PC-3 (cell line): ENCODE results near the gene EXOC4. TPM values are rescaled to one million over a fixed set of nuclear protein-coding genes. Genes with fewer than 3 reads are reported as not detected.

Experiments
- ATAC-seq: fragments of 200-7000 bp; cut with Tn5 transposase; 2 replicates; pipeline ENCODE4 v1.9.1; 2020; ENCODE audit warnings: mild to moderate bottlenecking, moderate library complexity
- BruUV-seq: library from RNA; stranded (reverse); fragments of 400-500 nt; replicated peaks from 2 replicates; lab custom pipeline; 2021; lab: Mats Ljungman, UMichigan
- CTCF ChIA-PET: fragments of 300-600 bp; sonication (Branson Sonifier 250); formaldehyde crosslinking; loops from one replicate; lab custom pipeline; 2022; ENCODE audit warnings: antibody characterized with exemption; lab: Charles Lee
- POLR2A ChIA-PET: fragments of 300-600 bp; sonication (Branson Sonifier 250); formaldehyde crosslinking; loops from one replicate; lab custom pipeline; 2022; ENCODE audit warnings: antibody characterized with exemption; ENCODE audit not compliant: unreplicated experiment; lab: Charles Lee
- DNase-seq: peaks from one replicate; pipeline ENCODE4 v3.0.0-alpha.2; 2015
- H2AFZ ChIP-seq: fragments of 300-600 bp; sonication (generic); 2 replicates; pipeline ENCODE4 v1.6.0; 2016; ENCODE audit warnings: antibody characterized with exemption, low read length
- H3F3A ChIP-seq: fragments of 300-600 bp; sonication (generic); one replicate; pipeline ENCODE4 v1.6.0; 2017; ENCODE audit warnings: antibody characterized with exemption, low read length, control low read depth, mild to moderate bottlenecking; ENCODE audit not compliant: unreplicated experiment
- H3K27ac ChIP-seq: fragments of 300-600 bp; sonication (generic); 2 replicates; pipeline ENCODE4 v1.5.1; 2016; ENCODE audit warnings: mild to moderate bottlenecking, low read length
- H3K27me3 ChIP-seq: fragments of 300-600 bp; sonication (generic); 2 replicates; pipeline ENCODE4 v1.6.1; 2016; ENCODE audit warnings: low read length, mixed read lengths
- H3K36me3 ChIP-seq: fragments of 300-600 bp; sonication (generic); 2 replicates; pipeline ENCODE4 v1.6.1; 2016; ENCODE audit warnings: low read depth, mixed run types, low read length, mixed read lengths
- H3K4me1 ChIP-seq: fragments of 300-600 bp; sonication (generic); 2 replicates; pipeline ENCODE4 v1.5.1; 2016; ENCODE audit warnings: low read length; ENCODE audit not compliant: insufficient read depth
- H3K4me2 ChIP-seq: fragments of 300-600 bp; sonication (generic); 2 replicates; pipeline ENCODE4 v1.6.0; 2016; ENCODE audit warnings: low read length
- H3K4me3 ChIP-seq: fragments of 300-600 bp; sonication (generic); 2 replicates; pipeline ENCODE4 v1.5.1; 2016; ENCODE audit warnings: mild to moderate bottlenecking, low read length, mixed read lengths
- H3K79me2 ChIP-seq: fragments of 300-600 bp; sonication (generic); 2 replicates; pipeline ENCODE4 v1.6.1; 2017; ENCODE audit warnings: low read length, mixed read lengths
- H3K9ac ChIP-seq: fragments of 300-600 bp; sonication (generic); 2 replicates; pipeline ENCODE4 v1.6.0; 2016; ENCODE audit warnings: mild to moderate bottlenecking, low read length
- H3K9me2 ChIP-seq: fragments of 300-600 bp; sonication (generic); replicated peaks from 2 replicates; pipeline ENCODE4 v1.6.1; 2016; ENCODE audit warnings: mixed run types, low read length, mixed read lengths
- H3K9me3 ChIP-seq: fragments of 300-600 bp; sonication (generic); 2 replicates; pipeline ENCODE4 v1.6.1; 2016; ENCODE audit warnings: low read length, mixed read lengths
- H4K20me1 ChIP-seq: fragments of 300-600 bp; sonication (generic); 2 replicates; pipeline ENCODE4 v1.6.1; 2016; ENCODE audit warnings: low read length, mixed read lengths
- EZH2 ChIP-seq: fragments of 300-600 bp; sonication (generic); IDR thresholded peaks from one replicate; pipeline ENCODE4 v1.6.1; 2017; ENCODE audit warnings: antibody characterized with exemption, mild to moderate bottlenecking, low read length; ENCODE audit not compliant: unreplicated experiment
- EZH2phosphoT487 ChIP-seq: fragments of 300-600 bp; sonication (generic); IDR thresholded peaks from 2 replicates; pipeline ENCODE4 v1.6.1; 2018; ENCODE audit warnings: mild to moderate bottlenecking, antibody characterized with exemption, low read length, borderline replicate concordance
- intact Hi-C: fragments of 100-400 bp; cut with micrococcal nuclease; formaldehyde crosslinking; loops from 2 replicates; pipeline ENCODE4 v1.9.0; 2023
- total RNA-seq: library from RNA; depleted of rRNA; stranded (reverse); fragments of >200 nt; gene quantifications from 2 replicates; pipeline ENCODE4 v1.2.3, GENCODE V29; 2014
- TF ChIP-seq, protein P1 (sequence below): fragments of 300-600 bp; sonication (generic); conservative IDR thresholded peaks from 2 replicates; pipeline ENCODE4 v1.5.1; 2017; ENCODE audit warnings: antibody characterized with exemption, low read depth, mild to moderate bottlenecking, low read length

EXOC4 gene
- total RNA-seq, 1 experiment from 2014 or later = 43.5 TPM

DNA sequence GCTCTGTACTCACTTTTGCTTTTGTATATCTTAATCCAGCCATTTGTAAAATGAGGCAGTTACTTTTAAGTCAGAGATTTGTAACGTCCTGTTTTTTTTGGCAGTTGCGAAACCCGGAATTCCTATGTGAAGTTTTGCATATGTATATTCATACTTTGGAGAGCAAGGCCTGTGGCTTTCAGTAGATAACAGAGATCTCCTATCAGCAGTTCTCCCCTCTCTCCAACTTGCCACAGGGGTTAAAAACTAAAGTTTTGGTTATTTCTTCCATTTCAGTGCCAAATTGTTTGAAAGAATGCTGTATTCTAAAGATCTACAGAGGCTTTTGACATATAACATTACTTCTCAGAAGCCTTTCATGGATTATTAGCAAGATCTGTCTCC, 102.4 kb downstream of the EXOC4 start:
- Histone ChIP-seq H3K4me2 (no peak overlapping the region), H2AFZ (no peak overlapping the region), H3K9me3 (0 out of 2 replicates have a peak, but pooled peaks cover 3% of the 10 kb centered on the region), H3K4me1 (no peaks in the 10 kb centered on the region), H3K79me2 (peaks cover 4% of the 10 kb centered on the region), H4K20me1 (no peaks in the 10 kb centered on the region), H3K27ac (no peak overlapping the region), H3F3A (no peaks in the 10 kb centered on the region), H3K36me3 (peaks cover 6% of the 10 kb centered on the region), H3K4me3 (no peak overlapping the region), H3K9ac (no peak overlapping the region), H3K9me2 (no peaks in the 10 kb centered on the region), H3K27me3 (no peaks in the 10 kb centered on the region)
- ChIA-PET POLR2A (no interaction called here), CTCF (no interaction called here)
- no TSS peak for BruUV-seq
- ATAC-seq (no peak), DNase-seq (no peak)
- intact Hi-C loops = no loop called here
- TF ChIP-seq, protein P1, sequence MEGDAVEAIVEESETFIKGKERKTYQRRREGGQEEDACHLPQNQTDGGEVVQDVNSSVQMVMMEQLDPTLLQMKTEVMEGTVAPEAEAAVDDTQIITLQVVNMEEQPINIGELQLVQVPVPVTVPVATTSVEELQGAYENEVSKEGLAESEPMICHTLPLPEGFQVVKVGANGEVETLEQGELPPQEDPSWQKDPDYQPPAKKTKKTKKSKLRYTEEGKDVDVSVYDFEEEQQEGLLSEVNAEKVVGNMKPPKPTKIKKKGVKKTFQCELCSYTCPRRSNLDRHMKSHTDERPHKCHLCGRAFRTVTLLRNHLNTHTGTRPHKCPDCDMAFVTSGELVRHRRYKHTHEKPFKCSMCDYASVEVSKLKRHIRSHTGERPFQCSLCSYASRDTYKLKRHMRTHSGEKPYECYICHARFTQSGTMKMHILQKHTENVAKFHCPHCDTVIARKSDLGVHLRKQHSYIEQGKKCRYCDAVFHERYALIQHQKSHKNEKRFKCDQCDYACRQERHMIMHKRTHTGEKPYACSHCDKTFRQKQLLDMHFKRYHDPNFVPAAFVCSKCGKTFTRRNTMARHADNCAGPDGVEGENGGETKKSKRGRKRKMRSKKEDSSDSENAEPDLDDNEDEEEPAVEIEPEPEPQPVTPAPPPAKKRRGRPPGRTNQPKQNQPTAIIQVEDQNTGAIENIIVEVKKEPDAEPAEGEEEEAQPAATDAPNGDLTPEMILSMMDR = no peak
- TF ChIP-seq EZH2 (no peak), EZH2phosphoT487 (no peak)

DNA sequence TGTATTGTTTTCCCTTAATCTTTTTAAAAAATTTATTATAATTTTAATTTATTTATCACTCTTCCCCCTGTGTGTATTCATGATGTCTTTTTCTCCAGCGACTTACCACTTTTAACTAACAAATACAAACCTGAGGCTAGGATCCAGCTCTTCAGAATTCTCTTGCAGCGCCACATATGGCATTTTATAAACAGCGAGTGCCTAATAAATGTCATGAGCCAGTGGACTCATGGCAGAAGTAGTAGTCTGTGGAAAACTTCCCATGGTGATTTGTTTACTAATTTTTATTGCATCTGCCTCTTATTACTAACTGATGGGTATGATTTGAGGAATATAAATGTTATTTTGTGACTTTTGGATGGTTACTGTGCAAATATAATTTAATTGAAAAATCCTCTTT, 102.9 kb downstream of the EXOC4 start:
- intact Hi-C loops = no loop called here
- Histone ChIP-seq H3K9me2 (no peaks in the 10 kb centered on the region), H2AFZ (no peak overlapping the region), H3K36me3 (peaks cover 6% of the 10 kb centered on the region), H3K4me2 (no peak overlapping the region), H4K20me1 (no peaks in the 10 kb centered on the region), H3K4me1 (no peaks in the 10 kb centered on the region), H3F3A (no peaks in the 10 kb centered on the region), H3K9ac (no peak overlapping the region), H3K9me3 (0 out of 2 replicates have a peak, but pooled peaks cover 3% of the 10 kb centered on the region), H3K4me3 (no peak overlapping the region), H3K27me3 (no peaks in the 10 kb centered on the region), H3K27ac (no peak overlapping the region), H3K79me2 (peaks cover 4% of the 10 kb centered on the region)
- no TSS peak for BruUV-seq
- TF ChIP-seq EZH2 (no peak), EZH2phosphoT487 (no peak)
- TF ChIP-seq, protein P1 = no peak
- DNase-seq (no peak), ATAC-seq (no peak)
- ChIA-PET POLR2A (no interaction called here), CTCF (no interaction called here)

DNA sequence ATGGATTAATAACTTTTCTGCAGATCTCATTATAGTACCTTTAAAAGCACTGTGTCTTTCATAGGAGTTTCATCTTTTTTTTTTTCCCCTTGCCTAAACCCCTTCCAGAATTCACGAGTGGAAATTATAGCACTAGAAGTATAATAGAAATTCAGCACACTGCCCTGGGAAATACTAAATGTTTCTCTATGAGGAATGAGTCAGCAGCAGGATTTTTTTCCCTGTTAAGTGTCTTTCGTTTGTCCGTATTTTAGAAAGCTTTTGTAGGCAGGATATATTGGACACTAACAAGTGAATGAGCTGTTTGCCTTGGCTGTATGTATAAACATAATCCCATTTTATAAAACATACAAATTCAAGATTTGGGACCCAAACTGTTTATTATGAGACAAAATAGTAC, 105.8 kb downstream of the EXOC4 start:
- BruUV-seq = no TSS peak
- no peak overlapping the region for H3K27ac ChIP-seq

More for the DNA sequence above, 105.8 kb downstream of the EXOC4 start:
- no peak overlapping the region for H3K9ac ChIP-seq
- no peaks in the 10 kb centered on the region for H3K79me2 ChIP-seq
- intact Hi-C loops = no loop called here
- H3K27me3 ChIP-seq = no peaks in the 10 kb centered on the region
- H3K4me3 ChIP-seq = no peak overlapping the region
- no peak for DNase-seq
- H2AFZ ChIP-seq = no peak overlapping the region
- no peaks in the 10 kb centered on the region for H3K36me3 ChIP-seq
- H3K9me2 ChIP-seq = no peaks in the 10 kb centered on the region
- no peak overlapping the region for H3K4me2 ChIP-seq
- H3F3A ChIP-seq = no peaks in the 10 kb centered on the region
- H3K9me3 ChIP-seq = no peaks in the 10 kb centered on the region
- H3K4me1 ChIP-seq = no peaks in the 10 kb centered on the region
- ChIA-PET CTCF (interaction anchor here (0.6 kb wide), 1 partner anchor 474 kb away, joined by 4 read pairs; no protein-coding TSS in a partner anchor), POLR2A (no interaction called here)
- ATAC-seq = no peak
- no peaks in the 10 kb centered on the region for H4K20me1 ChIP-seq
- TF ChIP-seq, protein P1 = no peak
- TF ChIP-seq EZH2phosphoT487 = no peak
- TF ChIP-seq EZH2 = no peak
